Measurements from ENCODE around the gene MAOA.
"Not testable (repeated sequence)": the region's sequence is repeated elsewhere in the genome, so short reads cannot be mapped to it uniquely, and the experiment has no call there.

MAOA gene

DNA sequence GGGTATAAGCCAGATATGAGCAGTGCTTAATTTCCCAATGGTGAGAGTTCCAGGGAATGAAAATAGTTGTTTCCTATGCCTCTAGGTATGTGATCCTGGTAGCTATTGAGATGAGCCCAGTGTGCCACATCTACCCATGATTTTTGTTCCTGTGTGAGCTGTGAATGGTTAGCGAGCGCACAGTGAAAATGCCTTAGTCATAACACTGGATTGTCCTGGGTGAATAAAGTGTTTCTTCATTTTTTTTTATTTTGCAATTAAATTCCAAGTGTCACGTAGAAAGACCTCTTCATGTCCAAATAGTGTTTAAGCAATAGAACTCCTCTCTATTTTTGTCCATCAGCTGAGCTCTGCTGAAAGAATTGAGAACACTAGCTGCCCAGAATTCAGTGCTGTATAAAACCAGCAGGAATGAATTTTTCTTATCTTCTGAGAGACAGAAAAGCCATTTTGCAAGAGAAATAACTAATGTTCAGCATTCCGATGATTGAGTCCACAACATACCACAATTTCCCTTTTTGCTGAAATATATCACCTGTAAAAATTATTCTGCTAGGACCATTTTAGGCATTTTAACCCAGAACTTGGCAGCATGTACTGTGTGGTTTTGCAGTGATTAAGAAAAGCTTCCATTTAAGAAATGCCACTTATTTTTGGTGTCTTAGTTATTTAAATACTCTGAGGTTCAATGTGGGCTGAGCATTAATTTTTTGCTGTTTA is 5.6 kb downstream of the MAOA start:
- TF ChIP-seq, protein P1, sequence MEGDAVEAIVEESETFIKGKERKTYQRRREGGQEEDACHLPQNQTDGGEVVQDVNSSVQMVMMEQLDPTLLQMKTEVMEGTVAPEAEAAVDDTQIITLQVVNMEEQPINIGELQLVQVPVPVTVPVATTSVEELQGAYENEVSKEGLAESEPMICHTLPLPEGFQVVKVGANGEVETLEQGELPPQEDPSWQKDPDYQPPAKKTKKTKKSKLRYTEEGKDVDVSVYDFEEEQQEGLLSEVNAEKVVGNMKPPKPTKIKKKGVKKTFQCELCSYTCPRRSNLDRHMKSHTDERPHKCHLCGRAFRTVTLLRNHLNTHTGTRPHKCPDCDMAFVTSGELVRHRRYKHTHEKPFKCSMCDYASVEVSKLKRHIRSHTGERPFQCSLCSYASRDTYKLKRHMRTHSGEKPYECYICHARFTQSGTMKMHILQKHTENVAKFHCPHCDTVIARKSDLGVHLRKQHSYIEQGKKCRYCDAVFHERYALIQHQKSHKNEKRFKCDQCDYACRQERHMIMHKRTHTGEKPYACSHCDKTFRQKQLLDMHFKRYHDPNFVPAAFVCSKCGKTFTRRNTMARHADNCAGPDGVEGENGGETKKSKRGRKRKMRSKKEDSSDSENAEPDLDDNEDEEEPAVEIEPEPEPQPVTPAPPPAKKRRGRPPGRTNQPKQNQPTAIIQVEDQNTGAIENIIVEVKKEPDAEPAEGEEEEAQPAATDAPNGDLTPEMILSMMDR (conservative IDR thresholded peaks at IDR 0.05; ENCODE audit: low read depth, low read length) = no peak
- no peak for DNase-seq (ENCODE audit: low read depth)
- no peak overlapping the region for H3K4me3 ChIP-seq (ENCODE audit: low read length)

DNA sequence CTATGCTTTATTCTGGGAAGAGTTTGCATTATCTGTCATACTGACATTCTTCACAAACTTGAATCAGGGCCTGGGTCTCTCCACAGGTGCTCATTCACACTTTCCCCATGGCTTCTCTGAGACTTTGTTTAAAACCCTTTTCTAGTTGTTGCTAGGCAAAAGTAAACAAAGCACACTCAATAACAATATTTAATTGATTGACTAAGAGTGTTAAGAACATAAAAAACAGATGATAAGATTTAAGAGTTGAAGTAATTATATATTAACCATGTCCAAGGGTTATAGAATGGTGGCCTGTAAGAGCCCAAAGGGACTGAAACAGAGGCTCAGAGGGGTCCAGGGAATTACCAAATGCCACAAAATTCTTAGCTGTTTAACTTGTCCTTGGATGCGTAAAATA is 7.1 kb downstream of the MAOA start:
- H3K4me3 ChIP-seq (ENCODE audit: low read length) = no peak overlapping the region
- TF ChIP-seq, protein P1 (conservative IDR thresholded peaks at IDR 0.05; ENCODE audit: low read depth, low read length) = no peak
- DNase-seq (ENCODE audit: low read depth) = no peak

- TF ChIP-seq, protein P1 (conservative IDR thresholded peaks at IDR 0.05; ENCODE audit: low read depth, low read length) = no peak
Measured at GRCh38 chrX:43664258-43664657, 8.2 kb downstream of the MAOA start.

GRCh38 chrX:43664708-43665107 is 8.6 kb downstream of the MAOA start:
- no peak for DNase-seq (ENCODE audit: low read depth)
- no peak overlapping the region for H3K4me3 ChIP-seq (ENCODE audit: low read length)
- TF ChIP-seq, protein P1 (conservative IDR thresholded peaks at IDR 0.05; ENCODE audit: low read depth, low read length) = no peak

More at GRCh38 chrX:43664258-43664657, 8.2 kb downstream of the MAOA start:
- no peak for DNase-seq (ENCODE audit: low read depth)
- H3K4me3 ChIP-seq (ENCODE audit: low read length) = no peak overlapping the region

- TF ChIP-seq, protein P1 (conservative IDR thresholded peaks at IDR 0.05; ENCODE audit: low read depth, low read length) = no peak
- no peak overlapping the region for H3K4me3 ChIP-seq (ENCODE audit: low read length)
- DNase-seq (ENCODE audit: low read depth) = no peak
Measured at GRCh38 chrX:43666311-43666912, 10.3 kb downstream of the MAOA start.

DNA sequence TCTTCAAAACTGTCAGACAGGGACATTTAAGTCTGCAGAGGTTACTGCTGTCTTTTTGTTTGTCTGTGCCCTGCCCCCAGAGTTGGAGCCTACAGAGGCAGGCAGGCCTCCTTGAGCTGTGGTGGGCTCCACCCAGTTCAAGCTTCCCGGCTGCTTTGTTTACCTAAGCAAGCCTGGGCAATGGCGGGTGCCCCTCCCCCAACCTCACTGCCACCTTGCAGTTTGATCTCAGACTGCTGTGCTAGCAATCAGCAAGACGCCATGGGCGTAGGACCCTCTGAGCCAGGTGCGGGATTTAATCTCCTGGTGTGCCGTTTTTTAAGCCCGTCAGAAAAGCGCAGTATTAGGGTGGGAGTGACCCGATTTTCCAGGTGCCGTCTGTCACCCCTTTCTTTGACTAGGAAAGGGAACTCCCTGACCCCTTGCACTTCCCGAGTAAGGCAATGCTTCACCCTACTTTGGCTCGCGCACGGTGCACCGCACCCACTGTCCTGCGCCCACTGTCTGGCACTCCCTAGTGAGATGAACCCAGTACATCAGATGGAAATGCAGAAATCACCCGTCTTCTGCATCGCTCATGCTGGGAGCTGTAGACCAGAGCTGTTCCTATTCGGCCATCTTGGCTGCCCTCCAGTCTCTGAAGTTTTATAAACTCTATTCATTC is 20.0 kb downstream of the MAOA start:
- DNase-seq (ENCODE audit: low read depth); H3K4me3 ChIP-seq (ENCODE audit: low read length): not testable (repeated sequence)

- TF ChIP-seq, protein P1 (conservative IDR thresholded peaks at IDR 0.05; ENCODE audit: low read depth, low read length) = no peak
- H3K4me3 ChIP-seq (ENCODE audit: low read length) = no peak overlapping the region
- DNase-seq (ENCODE audit: low read depth) = peak; percentile 20
Measured at GRCh38 chrX:43676971-43677572, 21.0 kb downstream of the MAOA start.

Measured in retinal pigment epithelial cell (primary cell).